ENCODE data around the gene ZXDC.

ZXDC gene

GRCh38 chr3:126488886-126489569 lies 13.3 kb upstream of the ZXDC start:
- DNase-seq = no peak

DNA sequence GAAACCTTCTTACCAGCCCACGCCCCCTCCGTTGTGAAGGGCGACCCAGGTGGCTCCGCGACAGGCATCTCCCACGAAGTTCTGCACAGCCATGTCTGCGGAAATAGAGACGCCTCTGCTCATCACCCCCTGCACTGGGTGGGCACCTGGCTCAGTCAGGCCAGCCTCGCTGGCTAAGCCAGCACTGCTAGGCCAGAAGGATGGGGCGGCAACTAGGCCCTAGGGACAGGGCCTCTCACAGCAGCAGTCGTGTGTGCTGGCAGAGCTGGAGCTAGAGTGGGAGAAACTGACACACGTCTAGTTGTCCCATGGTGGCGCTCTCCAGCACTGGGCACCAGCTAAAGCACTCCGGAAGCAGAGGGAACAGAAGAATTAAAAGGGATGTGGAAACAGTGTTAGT lies 12.5 kb upstream of the ZXDC start:
- no peak for DNase-seq

DNA sequence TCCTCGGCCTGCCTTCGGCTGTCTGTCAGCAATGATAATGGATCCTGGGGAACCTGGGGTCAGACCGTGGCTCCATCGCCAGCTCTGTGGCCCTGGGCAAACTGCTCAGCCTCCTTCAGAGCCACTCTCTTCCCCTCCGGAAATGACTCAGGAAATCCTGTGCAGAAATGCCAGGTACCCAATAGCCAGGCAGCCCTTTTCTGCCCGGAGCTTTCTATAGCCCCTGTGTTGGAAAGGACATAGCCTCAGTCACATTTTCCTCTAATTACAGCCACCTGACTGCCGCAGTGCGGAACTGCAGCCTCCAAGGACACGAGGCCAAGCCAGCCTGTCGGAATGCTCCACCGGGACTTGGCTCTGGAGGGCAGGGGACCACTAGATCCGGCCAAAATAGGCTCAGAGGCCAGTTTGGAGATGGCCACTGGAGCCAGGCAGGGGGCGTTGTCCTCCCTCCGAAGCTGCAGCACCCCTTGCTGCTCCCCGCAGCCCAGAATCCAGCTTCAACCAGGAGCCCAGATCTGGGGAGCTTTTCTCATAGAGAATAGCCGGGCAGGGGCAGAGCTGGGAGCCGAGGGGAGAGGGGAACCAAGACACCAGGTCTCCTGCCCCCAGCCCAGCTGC lies 11.6 kb upstream of the ZXDC start:
- DNase-seq = peak in 1 of 2 experiments; percentile 26

DNA sequence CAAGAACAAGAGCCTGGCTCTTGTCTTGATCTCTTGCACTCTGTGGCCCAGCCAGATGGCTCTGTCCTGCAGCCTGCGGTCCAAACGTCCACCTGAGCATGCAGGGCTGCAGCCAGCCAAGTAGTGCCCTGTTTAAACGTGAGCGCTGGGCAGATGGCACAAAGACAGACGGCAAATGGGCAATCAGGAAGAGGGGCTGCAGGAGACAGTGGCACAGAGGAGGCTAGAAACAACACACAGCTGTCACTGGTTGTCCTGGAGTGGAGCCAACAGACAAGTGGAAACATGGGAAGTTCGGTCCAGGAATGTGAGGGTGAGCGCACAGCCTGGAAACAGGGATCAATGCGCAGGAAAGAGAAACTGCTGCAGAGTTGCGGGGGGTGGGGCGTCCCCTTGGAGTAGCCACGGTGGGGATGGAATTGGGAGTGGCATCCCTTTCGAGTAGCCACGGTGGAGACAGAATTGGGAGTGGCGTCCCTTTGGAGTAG lies 10.7 kb upstream of the ZXDC start:
- no peak for DNase-seq

- no peak for DNase-seq
These were observed 10.3 kb upstream of the ZXDC start for GRCh38 chr3:126485956-126486355.

GRCh38 chr3:126485176-126485897 lies 9.6 kb upstream of the ZXDC start:
- DNase-seq = no peak

GRCh38 chr3:126484662-126485061 lies 9.0 kb upstream of the ZXDC start:
- DNase-seq = no peak

DNA sequence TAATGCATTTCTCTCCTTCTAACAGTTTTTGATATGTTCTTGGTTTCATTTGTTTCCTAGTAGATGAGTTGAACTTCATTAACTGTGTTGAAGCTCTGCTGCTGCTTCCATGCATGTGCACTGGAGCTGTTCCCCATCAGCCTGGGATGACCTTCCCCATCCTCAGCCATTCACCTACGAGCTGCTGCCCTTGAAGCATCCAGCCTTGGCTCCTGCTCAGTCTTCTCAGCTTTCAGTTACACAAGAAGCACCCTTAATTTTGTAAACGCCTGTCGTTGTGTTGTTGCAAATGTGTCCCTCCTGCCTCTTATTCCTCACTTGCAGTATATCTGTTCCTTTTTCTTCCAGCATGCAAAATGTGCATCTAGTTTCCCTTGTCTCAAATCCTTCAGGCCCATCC lies 8.5 kb upstream of the ZXDC start:
- DNase-seq = no peak

- DNase-seq = no peak
These were observed 7.7 kb upstream of the ZXDC start for GRCh38 chr3:126483321-126483761.

- DNase-seq = no peak
These were observed 7.0 kb upstream of the ZXDC start for GRCh38 chr3:126482503-126483255.

DNA sequence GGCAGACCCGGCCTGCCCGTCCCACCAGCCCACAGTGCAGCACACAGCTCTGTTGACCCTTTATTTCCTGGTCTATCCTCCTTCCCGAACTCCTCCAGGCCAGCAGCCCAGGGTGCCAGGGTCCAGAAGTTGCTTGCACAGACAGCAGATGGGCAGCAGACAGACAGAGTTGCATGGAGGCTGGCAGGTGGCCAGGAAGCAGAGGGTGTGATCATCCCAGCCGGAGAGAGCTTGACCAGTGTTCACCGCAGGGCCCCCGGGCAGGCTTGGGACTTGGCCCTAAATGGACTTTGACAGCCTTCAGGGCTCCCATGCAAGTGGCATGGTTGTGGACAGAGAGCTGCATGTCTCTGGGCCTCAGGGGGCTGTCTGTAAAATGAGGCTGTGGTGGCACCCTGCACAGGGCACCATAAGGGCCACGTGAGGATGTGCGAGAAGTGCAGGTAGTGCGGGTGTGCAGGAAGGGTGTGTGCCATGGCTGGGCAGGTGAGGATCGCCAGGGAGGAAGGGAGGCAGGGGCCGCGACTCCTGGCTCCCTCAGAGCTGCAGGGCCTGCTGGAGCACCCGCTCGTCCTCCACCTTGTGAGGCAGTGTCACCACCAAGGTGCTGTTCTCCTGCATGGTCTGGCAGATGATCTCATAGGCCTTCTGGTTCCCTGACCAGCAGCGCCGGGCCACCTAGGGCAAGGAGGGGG lies 6.3 kb upstream of the ZXDC start:
- no peak for DNase-seq

- no peak for DNase-seq
These were observed 5.2 kb upstream of the ZXDC start for GRCh38 chr3:126480861-126481260.

DNA sequence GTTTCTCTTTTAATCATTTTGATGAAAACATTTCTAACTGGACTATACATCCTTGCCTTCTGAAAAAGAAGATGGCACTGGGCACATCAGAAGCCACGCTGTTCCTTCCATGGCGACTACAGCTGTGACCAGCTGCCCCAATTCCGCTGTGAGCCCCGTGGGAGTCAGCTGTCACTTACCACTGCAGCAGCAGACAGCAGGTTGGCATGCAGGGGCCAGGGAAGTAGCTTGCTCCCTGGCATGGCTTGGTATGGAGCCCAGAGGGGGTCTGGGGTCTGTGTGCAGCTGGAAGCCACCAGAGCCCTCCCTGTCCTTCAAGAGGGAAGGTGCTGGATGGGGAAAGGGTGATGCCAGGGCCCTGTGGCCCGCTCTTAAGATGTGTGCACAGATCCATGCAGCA lies 4.5 kb upstream of the ZXDC start:
- DNase-seq = no peak

DNA sequence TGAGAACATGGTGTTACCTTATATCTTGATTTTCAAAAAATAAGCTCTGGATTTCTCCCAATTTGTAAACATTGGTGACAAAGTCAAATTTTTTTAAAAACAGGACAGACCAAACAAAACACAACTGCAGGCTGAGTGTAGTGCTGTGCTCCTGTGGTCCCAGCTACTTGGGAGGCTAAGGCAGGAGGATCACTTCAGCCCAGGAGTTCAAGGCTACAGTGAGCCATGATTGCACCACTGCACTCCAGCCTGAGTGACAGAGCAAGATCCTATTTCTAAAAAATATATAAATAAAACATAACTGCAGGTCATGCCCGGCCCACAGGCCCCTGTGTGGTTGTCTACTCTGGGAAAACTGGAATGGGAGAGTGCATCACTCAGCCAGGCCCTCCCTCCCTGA lies 4.0 kb upstream of the ZXDC start:
- no peak for DNase-seq

- DNase-seq = no peak
These were observed 3.1 kb upstream of the ZXDC start for GRCh38 chr3:126478581-126479310.

- no peak for DNase-seq
These were observed 1.3 kb upstream of the ZXDC start for GRCh38 chr3:126477061-126477380.

GRCh38 chr3:126476166-126477060 lies 722 bp upstream of the ZXDC start:
- DNase-seq = peak; percentile 72 to 78

- DNase-seq = peak; percentile 60 to 64
These were observed 936 bp downstream of the ZXDC start for GRCh38 chr3:126474498-126475412.

DNA sequence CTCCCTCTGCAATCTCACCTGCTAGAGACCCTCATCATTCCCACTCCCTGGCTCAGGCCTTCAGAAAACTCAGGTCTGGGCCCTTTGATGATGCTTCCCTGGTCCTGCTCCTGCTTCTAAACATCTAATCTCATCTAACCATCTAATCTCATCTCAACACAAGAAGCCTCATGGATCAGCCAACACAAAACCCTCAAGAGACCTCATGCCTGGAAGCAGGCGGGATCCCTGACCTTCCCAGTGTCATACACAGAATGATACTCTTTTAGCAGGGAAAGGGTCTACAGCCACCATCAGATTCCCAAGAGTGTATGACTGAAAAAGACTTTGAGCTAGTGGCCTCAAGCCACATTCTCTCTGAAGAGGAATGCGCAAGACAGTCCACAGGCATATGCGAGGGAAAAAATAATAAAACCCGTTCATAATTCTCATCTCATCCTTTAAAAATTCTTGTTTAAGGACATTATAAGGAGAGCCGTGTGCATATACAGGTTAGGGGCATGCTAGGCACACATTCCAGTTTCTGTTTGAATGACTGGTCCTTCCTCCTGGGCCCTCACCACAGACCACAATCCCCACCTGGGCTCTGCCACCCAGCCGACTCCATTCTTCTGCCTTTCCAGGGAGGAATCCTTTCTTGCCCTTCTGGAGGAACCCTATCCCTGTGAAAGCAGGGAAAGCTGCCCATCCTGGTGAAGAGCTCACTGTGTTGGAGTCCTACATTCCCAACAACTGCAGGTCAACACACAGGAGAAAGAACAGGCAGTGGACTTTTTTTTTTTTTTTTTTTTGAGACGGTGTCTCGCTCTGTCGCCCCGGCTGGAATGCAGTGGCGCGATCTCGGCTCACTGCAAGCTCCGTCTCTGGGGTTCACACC lies 2.2 kb downstream of the ZXDC start:
- peak in 1 of 2 experiments; percentile 36 for DNase-seq
